SW 1271 (cell line): Measurements from ENCODE around the gene CYFIP1.

Experiments
- DNase-seq, 2 experiments: peaks; one replicate each; lab custom pipeline; 2025; lab: John Stamatoyannopoulos, UW

The CYFIP1 gene

GRCh38 chr15:22949074-22949547, 31.1 kb downstream of the CYFIP1 start:
- DNase-seq = no peak

- no peak for DNase-seq
Measured at GRCh38 chr15:22948056-22948455, 32.1 kb downstream of the CYFIP1 start.

- DNase-seq = no peak
Measured at GRCh38 chr15:22947101-22948000, 32.8 kb downstream of the CYFIP1 start.

GRCh38 chr15:22945071-22945470, 35.1 kb downstream of the CYFIP1 start:
- no peak for DNase-seq

- no peak for DNase-seq
Measured at GRCh38 chr15:22944651-22945050, 35.5 kb downstream of the CYFIP1 start.

- no peak for DNase-seq
Measured at GRCh38 chr15:22942877-22943276, 37.3 kb downstream of the CYFIP1 start.

- no peak for DNase-seq
Measured at GRCh38 chr15:22942306-22942855, 37.8 kb downstream of the CYFIP1 start.

GRCh38 chr15:22941179-22941578, 39.0 kb downstream of the CYFIP1 start:
- no peak for DNase-seq

- no peak for DNase-seq
Measured at GRCh38 chr15:22939652-22940061, 40.5 kb downstream of the CYFIP1 start.

GRCh38 chr15:22939051-22939450, 41.1 kb downstream of the CYFIP1 start:
- DNase-seq = no peak

- DNase-seq = no peak
Measured at GRCh38 chr15:22936577-22937472, 43.3 kb downstream of the CYFIP1 start.

- no peak for DNase-seq
Measured at GRCh38 chr15:22933641-22934061, 46.5 kb downstream of the CYFIP1 start.

- DNase-seq = no peak
Measured at GRCh38 chr15:22931784-22932536, 48.2 kb downstream of the CYFIP1 start.

- no peak for DNase-seq
Measured at GRCh38 chr15:22930782-22931484, 49.2 kb downstream of the CYFIP1 start.

GRCh38 chr15:22927761-22928160, 52.4 kb downstream of the CYFIP1 start:
- DNase-seq = no peak

- DNase-seq = no peak
Measured at GRCh38 chr15:22925875-22926274, 54.3 kb downstream of the CYFIP1 start.

GRCh38 chr15:22922003-22922402, 58.2 kb downstream of the CYFIP1 start:
- DNase-seq = no peak

GRCh38 chr15:22919171-22919570, 61.0 kb downstream of the CYFIP1 start:
- no peak for DNase-seq

GRCh38 chr15:22918596-22919140, 61.5 kb downstream of the CYFIP1 start:
- no peak for DNase-seq

- DNase-seq = peak; percentile 9 to 42
Measured at GRCh38 chr15:22918056-22918455, 62.1 kb downstream of the CYFIP1 start.

GRCh38 chr15:22917556-22917955, 62.6 kb downstream of the CYFIP1 start:
- no peak for DNase-seq
